HG03520 (cell line): ENCODE results near the gene HINFP.
A peak's percentile ranks its signal among the peaks of the same experiment; 100 is the strongest.
"Not testable (repeated sequence)": the region's sequence is repeated elsewhere in the genome, so short reads cannot be mapped to it uniquely, and the experiment has no call there.

Experiments
- ATAC-seq: cut with Tn5 transposase; IDR thresholded peaks from one replicate; pipeline ENCODE4 v1.9.1; 2021; ENCODE audit warnings: mild to moderate bottlenecking, moderate library complexity; ENCODE audit not compliant: unreplicated experiment

HINFP gene

GRCh38 chr11:119099711-119100110 lies 21.7 kb upstream of the HINFP start:
- no peak for ATAC-seq

- ATAC-seq, result no peak
These were observed 21.0 kb upstream of the HINFP start for GRCh38 chr11:119100246-119100970.

- ATAC-seq, result peak; percentile 6
These were observed 20.2 kb upstream of the HINFP start for GRCh38 chr11:119100994-119101758.

GRCh38 chr11:119101759-119102423 lies 19.5 kb upstream of the HINFP start, which contains the start of gene DPAGT1:
Gene DPAGT1 (minus strand): TSS chr11:119101853. CDS start chr11:119101655, 198 bp downstream.
- ATAC-seq, result peak; percentile 69

GRCh38 chr11:119103161-119103664 lies 18.2 kb upstream of the HINFP start:
- ATAC-seq, result not testable (repeated sequence)

- ATAC-seq, result no peak
These were observed 17.6 kb upstream of the HINFP start for GRCh38 chr11:119103793-119104192.

- peak; percentile 57 for ATAC-seq
These were observed 14.5 kb upstream of the HINFP start, which contains the start of gene C2CD2L for GRCh38 chr11:119106564-119107537. Gene C2CD2L (plus strand): TSS chr11:119107344. CDS start chr11:119107742, 398 bp downstream.

GRCh38 chr11:119107538-119108145 lies 13.7 kb upstream of the HINFP start:
- ATAC-seq, result peak; percentile 10

GRCh38 chr11:119108146-119108856 lies 13.1 kb upstream of the HINFP start:
- no peak for ATAC-seq

- no peak for ATAC-seq
These were observed 12.5 kb upstream of the HINFP start for GRCh38 chr11:119108857-119109221.

- ATAC-seq, result no peak
These were observed 11.5 kb upstream of the HINFP start for GRCh38 chr11:119109843-119110242.

- no peak for ATAC-seq
These were observed 10.9 kb upstream of the HINFP start for GRCh38 chr11:119110439-119110838.

GRCh38 chr11:119111361-119111925 lies 9.9 kb upstream of the HINFP start:
- no peak for ATAC-seq

GRCh38 chr11:119112314-119113020 lies 8.9 kb upstream of the HINFP start:
- ATAC-seq, result no peak

- ATAC-seq, result no peak
These were observed 7.7 kb upstream of the HINFP start for GRCh38 chr11:119113716-119114115.

GRCh38 chr11:119114351-119114750 lies 7.0 kb upstream of the HINFP start:
- no peak for ATAC-seq

- ATAC-seq, result no peak
These were observed 5.7 kb upstream of the HINFP start for GRCh38 chr11:119115484-119116234.

GRCh38 chr11:119116235-119116594 lies 5.2 kb upstream of the HINFP start:
- ATAC-seq, result no peak
